ENCODE measurements around the gene TNS3.

Gene TNS3

DNA sequence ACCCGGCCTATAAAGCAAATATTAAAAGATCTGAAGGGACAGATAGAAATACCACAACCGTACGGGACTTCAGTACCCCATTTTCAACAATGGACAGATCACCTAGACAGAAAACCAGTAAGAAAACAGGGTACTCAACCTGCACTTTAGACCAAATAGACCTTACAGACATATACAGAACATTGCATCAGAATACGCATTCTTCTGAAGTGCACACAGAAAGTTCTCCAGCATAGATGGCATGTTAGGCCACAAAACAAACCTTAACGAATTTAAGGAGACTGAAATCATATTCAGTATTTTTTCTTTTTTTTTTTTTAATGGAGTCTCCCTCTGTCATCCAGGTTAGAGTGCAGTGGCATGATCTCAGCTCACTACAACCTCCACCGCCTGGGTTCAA, 151.5 kb downstream of the TNS3 start:
- TF ChIP-seq, protein P1, sequence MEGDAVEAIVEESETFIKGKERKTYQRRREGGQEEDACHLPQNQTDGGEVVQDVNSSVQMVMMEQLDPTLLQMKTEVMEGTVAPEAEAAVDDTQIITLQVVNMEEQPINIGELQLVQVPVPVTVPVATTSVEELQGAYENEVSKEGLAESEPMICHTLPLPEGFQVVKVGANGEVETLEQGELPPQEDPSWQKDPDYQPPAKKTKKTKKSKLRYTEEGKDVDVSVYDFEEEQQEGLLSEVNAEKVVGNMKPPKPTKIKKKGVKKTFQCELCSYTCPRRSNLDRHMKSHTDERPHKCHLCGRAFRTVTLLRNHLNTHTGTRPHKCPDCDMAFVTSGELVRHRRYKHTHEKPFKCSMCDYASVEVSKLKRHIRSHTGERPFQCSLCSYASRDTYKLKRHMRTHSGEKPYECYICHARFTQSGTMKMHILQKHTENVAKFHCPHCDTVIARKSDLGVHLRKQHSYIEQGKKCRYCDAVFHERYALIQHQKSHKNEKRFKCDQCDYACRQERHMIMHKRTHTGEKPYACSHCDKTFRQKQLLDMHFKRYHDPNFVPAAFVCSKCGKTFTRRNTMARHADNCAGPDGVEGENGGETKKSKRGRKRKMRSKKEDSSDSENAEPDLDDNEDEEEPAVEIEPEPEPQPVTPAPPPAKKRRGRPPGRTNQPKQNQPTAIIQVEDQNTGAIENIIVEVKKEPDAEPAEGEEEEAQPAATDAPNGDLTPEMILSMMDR (conservative IDR thresholded peaks at IDR 0.05; ENCODE audit: low read depth, low read length), result no peak
- H4K20me1 ChIP-seq (ENCODE audit: insufficient read depth), result peaks cover 16% of the 10 kb centered on the region; the same call in 1 of the 2 replicates
- H3K36me3 ChIP-seq (ENCODE audit: insufficient read depth), result peaks cover 51% of the 10 kb centered on the region; the same call in 1 of the 2 replicates

DNA sequence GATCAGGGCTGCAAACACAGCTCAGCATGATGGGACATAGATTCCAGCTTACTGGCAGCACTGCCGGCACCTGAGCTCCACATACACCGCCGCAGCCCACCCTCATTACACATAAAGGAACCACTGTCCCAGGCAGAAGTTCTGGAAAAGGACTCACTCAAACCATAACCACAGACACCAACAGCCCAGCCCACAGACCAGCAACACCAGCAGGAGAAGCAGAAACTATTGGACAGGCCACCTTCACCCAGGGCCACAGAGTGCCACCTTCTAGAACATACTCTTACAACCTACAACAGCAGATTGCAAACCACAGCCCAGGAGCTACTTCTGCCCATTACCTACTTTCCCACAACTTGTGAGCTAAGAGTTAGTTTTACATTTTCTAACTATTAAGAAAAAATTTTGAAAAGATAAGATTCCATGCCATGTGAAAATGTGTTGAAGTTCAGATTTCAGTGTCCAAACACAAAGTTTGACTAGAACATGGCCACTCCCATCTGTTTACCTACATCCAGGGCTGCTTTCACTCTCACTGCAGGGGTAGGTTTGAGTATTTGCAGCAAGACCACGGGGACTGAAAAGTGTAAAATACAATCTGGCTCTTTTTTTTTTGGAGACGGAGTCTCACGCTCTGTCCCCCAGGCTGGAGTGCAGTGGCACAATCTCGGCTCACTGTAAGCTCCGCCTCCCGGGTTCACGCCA, 153.0 kb downstream of the TNS3 start:
- H3K4me3 ChIP-seq (IDR thresholded peaks at IDR 0.05; ENCODE audit: insufficient read depth, low read depth, low read length), result no peak overlapping the region
- no peak overlapping the region for H3K27ac ChIP-seq
- H3K4me1 ChIP-seq (ENCODE audit: low read depth, poor library complexity, severe bottlenecking), result peaks cover 14% of the 10 kb centered on the region
- no peak overlapping the region for H3K9ac ChIP-seq
- H2AFZ ChIP-seq (ENCODE audit: low read depth), result no peak overlapping the region
- H3K4me2 ChIP-seq, result no peak overlapping the region
- TF ChIP-seq, protein P1 (conservative IDR thresholded peaks at IDR 0.05; ENCODE audit: low read depth, low read length), result no peak
- H4K20me1 ChIP-seq (ENCODE audit: insufficient read depth), result peaks cover 16% of the 10 kb centered on the region; the same call in 1 of the 2 replicates
- no peaks in the 10 kb centered on the region for H3K27me3 ChIP-seq (ENCODE audit: insufficient read depth, low read depth)
- H3K79me2 ChIP-seq (ENCODE audit: insufficient read depth, low read depth), result peaks cover 50% of the 10 kb centered on the region
- peaks cover 48% of the 10 kb centered on the region; the same call in 1 of the 2 replicates for H3K36me3 ChIP-seq (ENCODE audit: insufficient read depth)

More for the DNA sequence above, 151.5 kb downstream of the TNS3 start:
- H3K27ac ChIP-seq, result no peak overlapping the region
- no peak overlapping the region for H3K4me2 ChIP-seq
- H3K27me3 ChIP-seq (ENCODE audit: insufficient read depth, low read depth), result no peaks in the 10 kb centered on the region
- peaks cover 50% of the 10 kb centered on the region for H3K79me2 ChIP-seq (ENCODE audit: insufficient read depth, low read depth)
- no peak overlapping the region for H2AFZ ChIP-seq (ENCODE audit: low read depth)
- H3K9ac ChIP-seq, result no peak overlapping the region
- H3K4me3 ChIP-seq (IDR thresholded peaks at IDR 0.05; ENCODE audit: insufficient read depth, low read depth, low read length), result no peak overlapping the region
- peaks cover 14% of the 10 kb centered on the region for H3K4me1 ChIP-seq (ENCODE audit: low read depth, poor library complexity, severe bottlenecking)

DNA sequence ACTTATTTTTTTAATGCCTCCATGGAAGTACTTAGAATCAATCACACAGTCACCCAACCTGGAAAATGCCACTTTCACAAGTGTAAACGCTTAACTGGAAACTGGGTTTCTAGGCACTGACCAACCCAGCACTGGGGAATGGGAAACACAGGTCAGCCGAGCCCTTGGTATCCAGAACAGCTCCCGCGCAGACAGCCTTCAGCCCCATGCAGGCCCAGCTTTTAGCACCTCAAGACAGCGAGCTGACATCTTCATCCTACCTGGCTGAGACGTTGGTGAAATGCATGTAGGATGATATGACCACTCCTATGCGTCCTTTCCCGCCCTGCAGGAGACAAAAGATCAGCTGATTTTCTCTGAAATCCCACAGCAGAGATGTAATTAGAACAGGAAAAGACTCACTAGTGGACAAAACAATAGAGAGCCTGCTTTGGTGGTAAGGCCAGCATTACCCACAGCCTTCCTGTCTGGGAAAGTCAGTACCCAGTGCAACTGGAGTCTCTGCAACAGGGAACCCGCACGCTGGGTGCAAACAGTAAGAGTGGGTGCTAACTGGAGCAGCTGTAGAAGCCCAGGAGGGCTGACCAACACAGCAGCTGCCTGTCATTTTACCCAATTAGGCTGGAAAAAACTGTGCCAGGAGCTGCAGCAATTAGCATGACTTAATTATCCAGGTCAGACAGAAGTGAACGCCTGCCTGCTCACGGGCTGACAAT, 153.7 kb downstream of the TNS3 start:
- Histone ChIP-seq H3K27me3 (ENCODE audit: insufficient read depth, low read depth) (no peaks in the 10 kb centered on the region), H3K27ac (no peak overlapping the region), H3K4me3 (IDR thresholded peaks at IDR 0.05; ENCODE audit: insufficient read depth, low read depth, low read length) (no peak overlapping the region), H2AFZ (ENCODE audit: low read depth) (no peak overlapping the region), H3K79me2 (ENCODE audit: insufficient read depth, low read depth) (peaks cover 46% of the 10 kb centered on the region), H3K9ac (no peak overlapping the region), H3K36me3 (ENCODE audit: insufficient read depth) (peaks cover 41% of the 10 kb centered on the region; the same call in 1 of the 2 replicates), H4K20me1 (ENCODE audit: insufficient read depth) (peaks cover 16% of the 10 kb centered on the region; the same call in 1 of the 2 replicates), H3K4me1 (ENCODE audit: low read depth, poor library complexity, severe bottlenecking) (peaks cover 14% of the 10 kb centered on the region), H3K4me2 (no peak overlapping the region)
- TF ChIP-seq, protein P1 (conservative IDR thresholded peaks at IDR 0.05; ENCODE audit: low read depth, low read length), result no peak

- H3K4me3 ChIP-seq (IDR thresholded peaks at IDR 0.05; ENCODE audit: insufficient read depth, low read depth, low read length), result no peak overlapping the region
- H3K9ac ChIP-seq, result no peak overlapping the region
- H3K4me2 ChIP-seq, result no peak overlapping the region
- peaks cover 9% of the 10 kb centered on the region; the same call in 1 of the 2 replicates for H4K20me1 ChIP-seq (ENCODE audit: insufficient read depth)
- H3K27ac ChIP-seq, result no peak overlapping the region
- TF ChIP-seq, protein P1 (conservative IDR thresholded peaks at IDR 0.05; ENCODE audit: low read depth, low read length), result no peak
- no peaks in the 10 kb centered on the region for H3K27me3 ChIP-seq (ENCODE audit: insufficient read depth, low read depth)
- no peak overlapping the region for H2AFZ ChIP-seq (ENCODE audit: low read depth)
- peaks cover 41% of the 10 kb centered on the region; the same call in 1 of the 2 replicates for H3K36me3 ChIP-seq (ENCODE audit: insufficient read depth)
- H3K79me2 ChIP-seq (ENCODE audit: insufficient read depth, low read depth), result peaks cover 35% of the 10 kb centered on the region
- peaks cover 14% of the 10 kb centered on the region for H3K4me1 ChIP-seq (ENCODE audit: low read depth, poor library complexity, severe bottlenecking)
Measured at GRCh38 chr7:47427051-47427643, 154.8 kb downstream of the TNS3 start.

Data from KMS-11 (cell line).